WI38 (cell line): ENCODE measurements around the gene C18orf63.

ENCODE experiments used
- H3K4me3 ChIP-seq: 2 replicates; pipeline ENCODE4 v1.5.1; 2011; ENCODE audit warnings: low read depth, mild to moderate bottlenecking, control low read depth, low read length
- CTCF ChIP-seq: IDR thresholded peaks from 2 replicates; pipeline ENCODE4 v1.5.1; 2012; ENCODE audit warnings: low read depth, mild to moderate bottlenecking, control low read depth, low read length

The C18orf63 gene

GRCh38 chr18:74275736-74276135 lies 39.9 kb upstream of the C18orf63 start:
- TF ChIP-seq CTCF, result no peak
- H3K4me3 ChIP-seq, result no peak overlapping the region

GRCh38 chr18:74276609-74277008 lies 39.0 kb upstream of the C18orf63 start:
- H3K4me3 ChIP-seq, result no peak overlapping the region

GRCh38 chr18:74277296-74277695 lies 38.3 kb upstream of the C18orf63 start:
- no peak overlapping the region for H3K4me3 ChIP-seq
- TF ChIP-seq CTCF, result no peak

More at GRCh38 chr18:74276609-74277008, 39.0 kb upstream of the C18orf63 start:
- TF ChIP-seq CTCF, result no peak

- H3K4me3 ChIP-seq, result no peak overlapping the region
- no peak for TF ChIP-seq CTCF
These were observed 37.6 kb upstream of the C18orf63 start for GRCh38 chr18:74278058-74278457.

- TF ChIP-seq CTCF, result no peak
- no peak overlapping the region for H3K4me3 ChIP-seq
These were observed 36.7 kb upstream of the C18orf63 start for GRCh38 chr18:74278983-74279382.

- TF ChIP-seq CTCF, result no peak
- no peak overlapping the region for H3K4me3 ChIP-seq
These were observed 34.3 kb upstream of the C18orf63 start for GRCh38 chr18:74281011-74281979.
